ENCODE results near the gene RGS7BP.

- no peak for TF ChIP-seq CTCF (IDR thresholded peaks at IDR 0.05)
- TF ChIP-seq POLR2AphosphoS5 (IDR thresholded peaks at IDR 0.05; ENCODE audit: low read depth, low read length): no peak
- no peak for TF ChIP-seq SIN3A (IDR thresholded peaks at IDR 0.05; ENCODE audit: borderline replicate concordance, insufficient read depth, low read depth, low read length)
- TF ChIP-seq, protein P1, sequence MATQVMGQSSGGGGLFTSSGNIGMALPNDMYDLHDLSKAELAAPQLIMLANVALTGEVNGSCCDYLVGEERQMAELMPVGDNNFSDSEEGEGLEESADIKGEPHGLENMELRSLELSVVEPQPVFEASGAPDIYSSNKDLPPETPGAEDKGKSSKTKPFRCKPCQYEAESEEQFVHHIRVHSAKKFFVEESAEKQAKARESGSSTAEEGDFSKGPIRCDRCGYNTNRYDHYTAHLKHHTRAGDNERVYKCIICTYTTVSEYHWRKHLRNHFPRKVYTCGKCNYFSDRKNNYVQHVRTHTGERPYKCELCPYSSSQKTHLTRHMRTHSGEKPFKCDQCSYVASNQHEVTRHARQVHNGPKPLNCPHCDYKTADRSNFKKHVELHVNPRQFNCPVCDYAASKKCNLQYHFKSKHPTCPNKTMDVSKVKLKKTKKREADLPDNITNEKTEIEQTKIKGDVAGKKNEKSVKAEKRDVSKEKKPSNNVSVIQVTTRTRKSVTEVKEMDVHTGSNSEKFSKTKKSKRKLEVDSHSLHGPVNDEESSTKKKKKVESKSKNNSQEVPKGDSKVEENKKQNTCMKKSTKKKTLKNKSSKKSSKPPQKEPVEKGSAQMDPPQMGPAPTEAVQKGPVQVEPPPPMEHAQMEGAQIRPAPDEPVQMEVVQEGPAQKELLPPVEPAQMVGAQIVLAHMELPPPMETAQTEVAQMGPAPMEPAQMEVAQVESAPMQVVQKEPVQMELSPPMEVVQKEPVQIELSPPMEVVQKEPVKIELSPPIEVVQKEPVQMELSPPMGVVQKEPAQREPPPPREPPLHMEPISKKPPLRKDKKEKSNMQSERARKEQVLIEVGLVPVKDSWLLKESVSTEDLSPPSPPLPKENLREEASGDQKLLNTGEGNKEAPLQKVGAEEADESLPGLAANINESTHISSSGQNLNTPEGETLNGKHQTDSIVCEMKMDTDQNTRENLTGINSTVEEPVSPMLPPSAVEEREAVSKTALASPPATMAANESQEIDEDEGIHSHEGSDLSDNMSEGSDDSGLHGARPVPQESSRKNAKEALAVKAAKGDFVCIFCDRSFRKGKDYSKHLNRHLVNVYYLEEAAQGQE (IDR thresholded peaks at IDR 0.05; ENCODE audit: insufficient read depth in 1 of 2, low read depth in 2 of 2, low read length in 1 of 2): no peak
Measured at GRCh38 chr5:64575561-64575960, 69.7 kb downstream of the RGS7BP start.

Data from Panc1 (cell line).